ENCODE data around the gene RBKS.

The RBKS gene

GRCh38 chr2:27829791-27830190 is 60.4 kb downstream of the RBKS start:
- no peak for DNase-seq

- DNase-seq, result no peak
Measured at GRCh38 chr2:27828305-27828704, 61.9 kb downstream of the RBKS start.

- no peak for DNase-seq
Measured at GRCh38 chr2:27824401-27824800, 65.8 kb downstream of the RBKS start.

DNA sequence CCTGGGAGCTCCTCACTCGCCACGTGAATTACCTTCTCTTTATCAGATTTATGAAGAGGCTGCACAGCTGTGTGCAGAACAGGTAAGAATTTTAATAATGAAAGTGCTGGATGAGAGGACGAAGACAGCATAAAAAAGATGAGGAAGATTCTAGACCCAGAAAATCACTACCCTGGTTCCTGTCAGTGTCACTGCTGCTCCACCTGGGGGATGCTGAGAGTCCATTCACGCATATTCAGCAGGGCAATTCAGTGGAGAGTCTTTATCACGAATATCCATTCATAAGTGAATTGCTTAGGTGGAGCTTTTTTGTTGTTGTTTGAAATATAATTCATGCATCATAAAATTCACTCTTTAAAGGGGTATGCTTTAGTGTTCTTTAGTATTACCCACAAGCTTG is 66.6 kb downstream of the RBKS start:
- DNase-seq, result no peak

GRCh38 chr2:27823135-27823534 is 67.1 kb downstream of the RBKS start:
- DNase-seq, result no peak

DNA sequence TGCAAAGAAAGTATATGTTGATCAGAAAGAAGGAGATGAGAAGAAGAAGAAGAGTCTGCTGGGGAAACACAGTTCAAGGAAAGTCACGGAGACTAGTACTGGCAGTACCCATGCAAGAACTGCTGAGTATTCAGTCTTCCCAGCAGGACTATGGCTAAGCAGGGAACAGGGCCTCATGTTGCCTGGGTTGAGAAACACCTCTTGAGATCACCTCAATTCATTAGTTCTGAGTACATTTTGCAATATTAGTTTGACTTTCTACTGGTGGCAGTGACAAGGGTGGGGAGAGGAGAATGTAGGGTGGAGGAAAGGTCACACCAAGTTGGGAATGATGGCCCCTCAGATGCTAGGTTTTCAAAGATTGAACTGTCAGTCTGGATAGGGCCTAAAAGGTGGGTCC is 68.1 kb downstream of the RBKS start:
- no peak for DNase-seq

GRCh38 chr2:27815860-27816438 is 74.2 kb downstream of the RBKS start:
- no peak for DNase-seq

DNA sequence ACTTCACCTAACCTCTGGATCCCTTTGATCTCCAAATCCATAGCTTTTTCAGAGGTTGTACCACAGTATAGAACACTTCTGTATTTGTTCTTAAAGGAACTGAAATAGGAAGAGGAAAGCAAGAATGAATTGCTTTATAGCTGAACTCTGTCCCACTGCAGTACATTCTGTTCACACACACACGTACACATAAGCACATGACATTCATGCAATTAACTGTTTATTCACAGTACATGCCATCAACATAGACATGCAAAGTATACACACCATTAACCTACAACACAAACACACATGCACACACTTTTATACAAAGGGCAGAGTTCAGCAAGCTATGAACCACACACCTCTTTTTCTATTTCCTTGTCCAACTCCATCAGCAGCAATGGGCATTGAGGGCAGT is 75.4 kb downstream of the RBKS start:
- no peak for DNase-seq

- no peak for DNase-seq
Measured at GRCh38 chr2:27811768-27812167, 78.4 kb downstream of the RBKS start.

DNA sequence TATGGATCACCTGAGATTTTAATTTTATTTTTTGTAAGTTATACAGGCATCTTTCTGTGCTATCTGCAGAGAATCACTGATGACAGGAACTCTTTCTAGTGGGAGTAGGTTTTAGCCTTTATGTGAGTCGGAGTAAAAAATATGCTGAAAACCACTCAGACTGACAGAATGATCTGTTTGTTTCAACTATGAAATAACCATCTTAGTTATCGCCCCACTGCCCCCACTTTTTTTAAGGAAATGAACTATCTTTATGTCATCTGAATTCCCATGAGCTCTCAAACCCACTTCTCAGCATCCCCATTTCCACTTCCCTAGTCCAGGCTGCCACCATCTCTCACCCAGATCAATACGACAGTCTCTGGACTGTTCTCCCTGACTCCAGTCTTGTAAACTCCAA is 79.7 kb downstream of the RBKS start:
- DNase-seq, result no peak

- no peak for DNase-seq
Measured at GRCh38 chr2:27809761-27810241, 80.4 kb downstream of the RBKS start.

DNA sequence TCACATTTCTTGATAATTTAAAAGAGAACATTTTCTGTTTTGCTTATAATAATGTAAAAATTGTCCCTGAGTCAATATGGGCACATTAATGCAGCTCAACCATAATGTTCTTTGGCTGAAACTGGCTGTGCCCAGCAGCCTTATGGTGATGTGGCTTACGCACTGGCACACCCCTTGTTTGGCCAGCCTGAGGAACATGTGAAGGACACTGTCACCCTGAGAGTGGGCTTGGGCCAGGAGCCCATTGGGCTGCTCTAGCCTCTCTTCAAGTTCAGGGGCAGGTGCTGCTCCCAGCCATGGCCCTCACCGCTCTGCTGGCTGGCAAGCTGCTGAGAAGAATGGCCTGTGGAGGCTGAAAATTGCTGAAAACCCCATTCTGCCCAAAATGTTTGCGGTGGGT is 81.2 kb downstream of the RBKS start:
- DNase-seq, result no peak

- DNase-seq, result no peak
Measured at GRCh38 chr2:27808418-27808817, 81.8 kb downstream of the RBKS start.

DNA sequence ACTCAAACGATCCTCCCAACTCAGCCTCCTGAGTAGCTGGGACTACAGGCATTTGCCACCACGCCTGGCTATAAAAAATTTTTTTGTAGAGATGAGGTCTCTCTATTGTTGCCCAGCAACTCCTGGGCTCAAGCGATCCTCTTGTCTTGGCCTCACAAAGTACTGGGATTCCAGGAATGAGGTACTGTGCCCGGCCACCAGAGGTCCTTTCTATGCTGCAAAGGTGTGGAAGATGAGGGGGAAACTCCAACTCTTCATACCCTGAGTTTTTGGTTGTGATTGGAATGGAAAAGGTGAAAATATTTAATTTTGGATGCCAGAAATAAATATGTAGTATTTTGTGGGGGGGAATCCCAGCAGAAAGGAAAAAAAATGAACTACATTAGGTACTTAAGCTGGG is 82.7 kb downstream of the RBKS start:
- no peak for DNase-seq

DNA sequence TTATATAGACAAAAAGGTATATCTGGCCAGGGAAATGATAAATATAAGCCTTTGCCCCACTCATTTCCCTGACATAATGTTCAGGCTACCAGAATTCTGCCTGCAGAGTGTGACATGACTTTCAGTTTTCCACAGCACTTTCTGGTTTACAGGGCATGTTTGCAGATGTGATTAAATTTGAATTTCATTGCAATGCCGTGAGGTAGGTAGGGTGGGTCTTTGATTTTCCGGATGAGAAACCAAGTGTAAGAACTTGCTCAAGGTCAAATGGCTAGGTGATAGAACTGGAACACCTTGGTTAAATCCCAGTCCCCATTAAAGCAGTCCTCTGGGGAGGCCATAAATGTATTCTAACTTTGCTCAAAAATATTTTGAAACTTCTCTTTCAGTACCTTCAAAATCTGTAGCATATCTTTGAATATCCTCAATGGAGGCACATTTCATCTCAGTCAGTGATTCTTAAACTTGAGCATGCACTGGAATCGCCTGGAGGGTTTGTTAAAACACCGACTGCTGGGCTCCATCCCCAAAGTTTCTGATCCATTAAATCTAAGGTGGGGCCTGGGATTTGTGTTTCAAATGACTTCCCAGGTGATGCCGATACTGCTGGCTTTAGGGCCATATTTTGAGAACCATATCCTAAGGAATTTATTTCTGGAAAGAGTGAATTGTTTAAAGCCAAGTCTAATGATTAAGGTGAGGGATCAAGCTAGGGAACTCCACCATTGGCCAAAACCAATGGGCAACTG is 83.7 kb downstream of the RBKS start:
- DNase-seq, result no peak

- no peak for DNase-seq
Measured at GRCh38 chr2:27805180-27805579, 85.0 kb downstream of the RBKS start.

- DNase-seq, result no peak
Measured at GRCh38 chr2:27804146-27804545, 86.0 kb downstream of the RBKS start.

- no peak for DNase-seq
Measured at GRCh38 chr2:27803046-27803445, 87.1 kb downstream of the RBKS start.

DNA sequence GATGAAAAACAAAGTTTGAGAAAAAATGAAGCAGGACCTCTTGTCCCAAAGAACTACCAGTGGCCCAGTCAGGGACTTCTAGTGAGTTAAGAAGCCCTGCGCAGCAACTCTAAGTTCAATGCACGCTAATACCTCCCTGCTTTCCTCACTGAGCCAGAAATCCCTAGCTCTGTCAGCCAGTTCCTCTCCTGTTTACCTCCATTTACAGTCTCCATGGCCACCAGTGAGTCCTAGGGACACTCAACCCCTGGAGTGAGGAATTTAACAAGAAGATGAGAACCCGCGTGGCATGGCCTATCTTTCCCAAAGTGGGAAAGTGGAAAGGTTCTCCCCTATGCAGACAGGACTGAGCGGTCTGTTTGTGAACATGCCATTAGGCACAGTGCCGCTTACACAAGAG is 87.6 kb downstream of the RBKS start:
- DNase-seq, result no peak

GRCh38 chr2:27800856-27801255 is 89.3 kb downstream of the RBKS start:
- DNase-seq, result no peak

GRCh38 chr2:27799646-27800010 is 90.6 kb downstream of the RBKS start:
- DNase-seq, result no peak

- DNase-seq, result no peak
Measured at GRCh38 chr2:27798948-27799645, 91.1 kb downstream of the RBKS start.

- no peak for DNase-seq
Measured at GRCh38 chr2:27798486-27798885, 91.7 kb downstream of the RBKS start.

DNA sequence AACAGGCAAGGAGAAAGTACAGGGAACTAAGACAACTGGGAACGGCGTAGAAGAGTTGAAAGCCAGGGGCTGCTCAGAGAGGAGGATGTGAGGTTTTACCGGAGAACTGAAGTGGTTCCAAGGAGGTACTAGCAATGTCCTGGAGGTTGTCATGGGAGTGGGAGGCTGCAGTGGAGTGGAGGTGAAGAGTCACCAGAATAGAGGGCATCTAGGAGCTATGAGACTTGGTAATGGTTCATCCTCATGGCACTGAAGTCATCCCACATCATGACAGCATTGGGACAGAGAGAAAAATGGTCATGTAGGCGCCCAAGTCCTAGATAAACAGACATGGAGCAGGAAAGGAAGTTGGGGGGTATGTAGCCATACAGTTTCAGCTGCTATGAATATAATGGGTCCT is 92.3 kb downstream of the RBKS start:
- no peak for DNase-seq

All from NCI-H1930 (cell line).